ENCODE data around the gene SPO11.

The SPO11 gene

DNA sequence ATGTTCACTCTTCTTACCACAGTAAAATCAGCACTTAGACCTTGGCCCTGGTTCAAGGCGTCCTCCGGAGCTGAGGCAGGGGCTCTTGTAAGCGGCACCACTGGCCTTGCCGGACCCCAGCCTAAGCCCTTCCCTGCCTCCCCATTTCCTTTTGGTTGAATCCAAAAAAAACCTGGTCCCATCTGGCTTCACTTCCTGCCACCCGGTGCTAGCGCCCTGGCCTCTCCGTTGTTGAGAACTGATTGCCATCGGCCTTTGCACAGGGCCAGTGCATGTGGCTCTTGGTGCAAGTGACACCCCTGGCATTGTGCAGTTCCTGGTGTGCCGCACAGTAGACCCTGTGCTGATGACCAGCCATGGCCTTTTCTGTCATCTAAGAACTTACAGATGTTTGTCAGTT, 42.6 kb downstream of the SPO11 start:
- H3K4me3 ChIP-seq (ENCODE audit: low read length): no peak overlapping the region
- TF ChIP-seq ZNF274 (IDR thresholded peaks at IDR 0.05; ENCODE audit: low read depth, low read length): no peak

DNA sequence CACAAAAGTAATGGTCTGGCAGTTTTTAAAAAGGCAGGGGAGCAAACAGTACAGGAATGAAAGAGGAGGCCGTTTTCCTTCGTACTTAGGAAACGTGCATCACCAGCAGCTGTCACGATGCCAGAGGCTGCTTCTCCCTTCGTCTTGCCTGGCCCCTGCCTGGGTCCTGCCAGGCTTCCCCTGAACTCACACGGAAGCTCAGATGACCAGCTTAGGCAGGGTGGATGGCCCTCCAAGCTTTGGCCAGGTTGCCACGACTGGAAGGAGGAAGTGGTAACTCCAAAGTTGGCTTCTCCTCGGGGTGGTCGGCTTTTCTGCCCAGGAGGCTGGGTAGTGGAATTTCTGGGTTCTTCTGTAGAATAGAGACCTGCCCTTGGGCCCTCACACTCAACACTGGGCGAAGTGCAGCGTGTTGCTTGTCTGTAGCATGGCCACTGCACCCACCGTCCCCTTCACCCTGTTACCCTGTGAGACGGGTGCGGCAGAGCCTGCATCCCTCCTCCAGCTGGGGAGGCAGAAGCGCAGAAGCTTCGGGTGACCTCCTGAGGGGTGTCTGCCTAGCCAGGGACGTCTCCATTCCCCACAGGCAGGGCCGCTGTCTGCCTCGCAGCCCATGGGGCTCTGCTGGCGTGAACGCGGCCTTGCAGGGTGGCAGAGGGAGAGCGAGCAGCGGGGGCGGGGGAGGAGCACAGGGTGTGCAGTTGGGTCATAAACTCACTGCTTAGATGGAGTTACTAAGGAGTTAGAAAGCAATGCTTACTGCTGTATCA, 43.2 kb downstream of the SPO11 start:
- no peak for TF ChIP-seq ZNF274 (IDR thresholded peaks at IDR 0.05; ENCODE audit: low read depth, low read length)
- H3K4me3 ChIP-seq (ENCODE audit: low read length): no peak overlapping the region

DNA sequence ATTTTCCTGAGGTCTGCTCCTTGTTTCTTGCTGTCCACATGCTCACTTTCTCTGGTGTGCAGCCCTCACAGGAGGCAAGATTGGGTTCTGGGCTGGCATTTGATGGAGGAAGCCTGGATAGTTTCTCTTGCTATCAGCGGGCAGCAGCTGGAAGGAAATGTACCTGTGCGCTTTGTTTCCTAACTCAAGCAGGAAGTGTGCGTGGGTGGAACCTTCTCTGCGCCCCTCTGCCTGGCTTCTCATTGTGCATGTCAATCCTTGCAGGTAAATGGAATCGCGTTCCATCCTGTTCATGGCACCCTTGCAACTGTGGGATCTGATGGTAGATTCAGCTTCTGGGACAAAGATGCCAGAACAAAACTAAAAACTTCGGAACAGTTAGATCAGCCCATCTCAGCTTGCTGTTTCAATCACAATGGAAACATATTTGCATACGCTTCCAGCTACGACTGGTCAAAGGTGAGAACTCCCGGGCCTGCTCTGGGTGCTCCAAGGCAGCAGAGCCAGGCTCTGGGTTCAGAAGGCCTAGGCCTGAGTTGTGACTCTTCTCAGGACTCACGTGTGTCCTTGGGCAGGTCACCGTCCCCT, 44.8 kb downstream of the SPO11 start:
- no peak for TF ChIP-seq ZNF274 (IDR thresholded peaks at IDR 0.05; ENCODE audit: low read depth, low read length)
- no peak overlapping the region for H3K4me3 ChIP-seq (ENCODE audit: low read length)

DNA sequence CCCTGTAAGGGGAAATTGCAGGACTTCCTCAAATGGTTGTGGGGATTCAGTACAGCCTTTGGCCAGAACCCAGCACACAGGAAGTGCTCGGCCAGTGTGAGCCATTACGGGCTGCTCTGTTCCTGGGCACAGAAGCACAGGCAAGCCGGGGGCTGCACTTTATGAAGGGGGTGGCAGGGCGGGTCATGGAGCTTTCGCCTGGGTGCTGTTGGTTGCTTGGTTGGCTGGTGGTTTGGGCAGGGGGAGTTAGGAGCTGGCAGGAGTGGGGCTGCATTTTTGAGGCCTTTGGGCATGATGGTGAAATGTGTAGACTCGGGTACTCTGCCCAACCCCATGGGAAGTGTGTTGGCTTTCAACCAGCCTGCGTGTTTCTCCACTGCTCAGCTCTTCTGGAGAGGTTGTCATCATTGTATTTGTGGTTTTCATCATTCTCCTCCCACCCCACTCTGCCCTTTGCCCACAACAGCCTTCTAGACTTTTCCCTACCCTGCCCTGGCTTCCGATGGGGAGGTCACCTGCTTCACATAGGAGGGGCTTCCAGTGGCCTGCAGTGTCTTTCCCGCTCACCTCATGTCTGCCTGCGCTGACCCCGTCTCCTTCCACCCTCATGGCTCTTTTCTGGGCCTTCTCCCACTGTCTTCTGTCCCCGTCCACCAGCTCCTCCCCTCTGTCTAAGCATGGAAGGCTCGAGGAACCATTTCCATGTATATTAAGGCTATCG, 45.5 kb downstream of the SPO11 start:
- TF ChIP-seq ZNF274 (IDR thresholded peaks at IDR 0.05; ENCODE audit: low read depth, low read length): no peak
- H3K4me3 ChIP-seq (ENCODE audit: low read length): no peak overlapping the region

DNA sequence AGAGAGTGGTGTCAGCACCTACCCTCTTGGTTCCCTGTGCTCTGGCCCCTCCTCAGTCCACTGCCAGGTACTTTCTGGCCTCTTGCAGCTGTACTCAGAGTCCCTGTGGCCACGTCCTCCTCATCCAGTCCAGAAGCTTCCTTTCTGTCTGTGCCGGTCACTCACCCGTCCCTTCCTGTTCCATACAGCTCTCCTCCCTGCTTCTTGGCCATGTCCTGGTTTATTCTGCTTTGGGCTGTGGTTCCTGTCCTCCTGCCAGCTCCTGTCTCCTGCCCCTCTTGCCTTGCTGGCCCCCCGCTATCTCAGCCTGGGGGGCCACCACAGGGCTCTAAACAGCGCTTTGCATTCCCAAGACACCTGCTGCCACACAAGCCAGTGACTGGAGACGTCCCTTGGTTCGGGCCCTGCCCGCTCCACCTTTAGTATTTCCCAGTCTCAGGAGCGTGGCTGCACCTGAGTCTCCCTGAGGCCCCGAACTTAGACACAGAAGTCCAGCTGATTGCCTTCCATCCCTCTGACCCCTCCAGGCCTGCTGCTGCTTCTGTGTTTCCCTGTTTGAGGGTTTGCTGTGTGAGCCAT, 46.1 kb downstream of the SPO11 start:
- no peak overlapping the region for H3K4me3 ChIP-seq (ENCODE audit: low read length)
- TF ChIP-seq ZNF274 (IDR thresholded peaks at IDR 0.05; ENCODE audit: low read depth, low read length): no peak

DNA sequence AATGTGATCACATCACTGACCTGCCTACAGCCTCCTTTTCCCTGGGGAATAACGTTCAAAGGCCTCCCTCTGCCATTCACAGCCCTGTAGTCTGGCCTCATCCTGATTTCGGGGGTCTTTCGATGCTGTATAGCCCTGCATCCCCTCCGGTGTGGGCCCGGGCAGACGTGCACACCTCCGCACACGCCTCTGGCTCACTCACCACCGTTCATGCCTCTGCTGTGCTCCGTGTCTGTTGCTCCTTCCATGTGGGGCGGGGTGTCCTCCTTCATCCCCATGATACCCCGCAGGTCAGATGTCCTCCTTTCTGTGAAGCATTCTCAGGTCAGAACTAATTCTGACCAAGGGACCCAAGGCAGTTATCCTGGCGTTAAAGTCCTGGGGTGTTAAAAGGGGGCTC, 47.7 kb downstream of the SPO11 start:
- no peak for TF ChIP-seq ZNF274 (IDR thresholded peaks at IDR 0.05; ENCODE audit: low read depth, low read length)
- no peak overlapping the region for H3K4me3 ChIP-seq (ENCODE audit: low read length)

DNA sequence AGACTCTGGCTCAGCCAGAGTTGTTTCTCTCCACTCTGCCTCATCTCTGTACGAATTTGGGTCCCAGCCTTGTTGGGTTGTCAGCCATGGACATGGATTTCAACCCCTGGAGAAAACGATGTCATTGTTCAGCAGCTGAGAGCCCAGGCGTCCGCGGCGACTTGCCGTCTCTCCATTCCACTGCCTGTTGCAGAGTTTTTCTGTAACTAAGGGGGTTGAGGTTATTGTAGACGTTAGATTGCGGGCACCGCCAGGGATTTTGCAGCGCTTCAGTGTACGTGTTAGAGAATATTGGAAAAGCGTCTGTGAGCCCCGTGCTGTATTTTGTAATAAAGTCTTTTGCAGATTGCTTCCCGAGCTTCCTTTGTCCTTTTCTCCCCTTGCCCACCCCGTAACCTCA, 48.5 kb downstream of the SPO11 start:
- TF ChIP-seq ZNF274 (IDR thresholded peaks at IDR 0.05; ENCODE audit: low read depth, low read length): no peak
- no peak overlapping the region for H3K4me3 ChIP-seq (ENCODE audit: low read length)

DNA sequence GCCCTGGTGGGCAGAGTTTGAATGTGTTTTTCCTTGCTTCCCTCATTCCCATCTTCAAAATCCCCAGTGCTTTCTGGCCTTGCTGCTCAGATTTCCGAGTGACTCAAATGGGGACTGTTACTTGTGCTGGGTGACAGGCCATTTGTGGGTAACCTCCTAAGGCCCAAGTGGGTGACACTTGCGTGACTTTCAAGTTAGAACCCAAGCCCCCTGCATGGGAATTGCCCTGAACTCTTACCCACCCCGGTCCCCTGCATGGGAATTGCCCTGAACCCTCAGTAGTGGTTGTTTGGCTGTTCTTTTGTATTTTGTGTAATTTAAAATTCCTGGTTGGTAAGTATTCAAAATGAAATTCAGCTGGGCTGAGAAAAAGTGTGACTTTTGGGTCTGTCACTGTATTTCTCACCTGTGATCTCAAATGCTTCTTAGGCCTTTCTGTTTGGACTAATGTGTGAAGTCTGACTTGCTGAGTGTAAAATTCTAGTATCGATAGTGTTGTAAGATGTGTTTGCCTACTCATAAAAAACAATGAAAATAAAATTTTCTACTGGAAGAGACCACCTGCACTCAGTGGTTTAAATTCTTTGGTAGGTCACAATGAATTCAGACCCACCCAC, 49.2 kb downstream of the SPO11 start:
- no peak for TF ChIP-seq ZNF274 (IDR thresholded peaks at IDR 0.05; ENCODE audit: low read depth, low read length)

DNA sequence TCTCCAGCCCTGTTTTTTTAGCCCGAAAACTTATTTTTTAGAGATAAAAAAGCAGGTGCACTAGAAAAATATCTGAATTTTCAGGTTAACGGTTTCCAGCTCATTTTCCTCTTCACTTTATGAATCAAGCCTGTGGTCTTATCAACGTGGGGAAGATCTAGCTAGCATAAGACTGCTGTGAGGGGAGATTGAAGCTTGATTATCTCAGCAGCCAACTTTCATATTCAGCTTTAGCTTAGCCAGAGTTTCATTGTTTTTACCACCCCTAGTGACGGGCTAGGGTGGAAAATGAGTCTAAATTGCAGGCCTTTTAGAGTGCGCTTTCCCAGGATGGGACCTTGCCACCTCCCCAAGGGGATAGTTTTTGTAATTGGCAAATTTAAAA, 49.7 kb downstream of the SPO11 start:
- no peak for TF ChIP-seq ZNF274 (IDR thresholded peaks at IDR 0.05; ENCODE audit: low read depth, low read length)
- H3K4me3 ChIP-seq (ENCODE audit: low read length): no peak overlapping the region

More for the DNA sequence above, 49.2 kb downstream of the SPO11 start:
- H3K4me3 ChIP-seq (ENCODE audit: low read length): no peak overlapping the region

DNA sequence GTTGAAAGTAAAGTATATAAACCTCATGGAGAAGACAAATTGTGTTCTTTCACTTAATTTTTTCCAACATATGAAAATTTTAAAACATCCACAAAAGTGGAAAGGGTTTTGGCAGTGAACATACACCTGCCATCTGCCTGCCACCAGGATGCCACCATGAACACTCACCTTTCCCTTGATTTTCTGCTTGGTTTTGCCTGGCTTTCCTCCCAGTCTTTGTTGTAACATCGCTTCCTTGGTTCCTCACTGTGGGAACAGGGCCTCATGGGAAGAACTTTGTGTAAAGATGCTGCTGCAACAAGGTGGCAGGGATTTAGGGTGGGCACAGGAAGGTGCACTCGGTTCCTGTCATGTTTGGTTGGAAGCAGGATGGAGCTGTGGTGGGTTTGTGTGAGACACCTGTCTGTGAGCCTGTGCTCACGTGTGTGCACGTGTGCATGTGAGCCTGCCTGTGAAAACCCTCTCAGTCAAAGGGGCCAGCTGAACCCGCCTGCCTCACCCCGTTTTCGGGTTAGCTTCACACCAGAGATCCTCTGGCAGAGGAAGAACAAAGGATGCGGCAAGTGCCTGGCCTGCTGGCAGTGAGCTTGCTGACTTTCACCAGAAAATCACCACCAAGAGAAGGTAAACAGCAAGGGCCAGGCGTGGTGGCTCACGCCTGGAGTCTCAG, 50.6 kb downstream of the SPO11 start:
- no peak overlapping the region for H3K4me3 ChIP-seq (ENCODE audit: low read length)
- TF ChIP-seq ZNF274 (IDR thresholded peaks at IDR 0.05; ENCODE audit: low read depth, low read length): no peak

DNA sequence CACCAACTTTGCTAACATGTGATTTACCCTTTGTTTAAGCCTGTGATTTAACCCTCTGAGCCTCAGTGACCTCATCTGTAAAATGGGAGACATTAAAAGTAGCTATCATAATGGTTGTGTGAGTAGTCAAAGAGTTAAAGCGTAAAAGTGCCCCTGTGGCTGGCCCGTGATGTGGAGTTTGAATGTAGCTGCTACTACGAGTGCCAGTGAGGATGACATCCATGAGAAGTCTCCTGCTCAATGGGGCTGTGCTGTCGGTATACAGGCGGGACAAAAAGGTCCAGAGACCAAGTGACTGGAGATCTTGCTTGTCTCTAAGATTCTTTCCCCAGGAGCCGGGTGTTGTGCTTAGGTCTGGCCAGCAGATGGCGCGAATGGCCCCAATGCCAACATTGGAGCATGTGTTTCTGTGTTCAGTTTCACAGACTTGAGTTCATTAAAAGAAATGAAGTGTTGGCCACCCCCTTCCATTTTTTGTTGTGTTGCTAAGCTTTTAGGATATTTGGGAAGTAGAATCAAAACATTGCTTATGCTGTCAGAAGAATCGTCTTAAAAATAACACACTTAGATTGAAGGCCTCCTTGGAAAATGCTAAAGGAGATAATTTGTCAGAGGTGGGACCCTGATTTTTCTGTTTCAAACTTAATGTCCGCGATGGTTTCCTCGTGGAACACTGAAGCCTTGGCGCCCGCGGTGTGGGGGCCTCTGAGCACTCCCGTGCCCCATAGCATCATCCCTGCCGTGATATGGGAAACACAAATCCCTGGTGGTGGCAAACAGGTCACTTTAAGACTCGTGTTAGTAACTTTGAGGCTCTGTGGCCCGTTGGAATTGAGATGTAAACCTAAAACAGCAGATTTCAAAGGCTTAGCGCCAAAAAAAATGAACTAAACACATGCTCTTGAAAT, 52.2 kb downstream of the SPO11 start:
- no peak for TF ChIP-seq ZNF274 (IDR thresholded peaks at IDR 0.05; ENCODE audit: low read depth, low read length)

DNA sequence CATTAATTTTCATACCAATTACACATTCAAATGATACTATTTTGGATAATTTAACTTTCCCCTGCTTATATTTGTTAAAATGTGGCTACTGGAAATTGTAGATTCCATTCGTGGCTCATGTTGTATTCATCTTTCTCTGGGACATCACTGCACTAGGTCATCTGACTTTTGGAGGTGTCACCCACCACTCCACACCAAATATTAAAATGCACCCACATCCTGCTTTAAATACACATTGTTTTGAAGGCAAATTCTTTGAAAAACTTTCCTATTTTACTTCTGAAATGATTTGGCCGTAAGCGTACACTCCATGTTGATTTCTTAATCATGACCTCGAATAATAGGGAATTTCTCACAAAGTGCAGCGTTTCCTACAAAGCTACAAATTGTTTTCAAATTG, 52.9 kb downstream of the SPO11 start:
- no peak for TF ChIP-seq ZNF274 (IDR thresholded peaks at IDR 0.05; ENCODE audit: low read depth, low read length)
- H3K4me3 ChIP-seq (ENCODE audit: low read length): no peak overlapping the region

More for the DNA sequence above, 52.2 kb downstream of the SPO11 start:
- H3K4me3 ChIP-seq (ENCODE audit: low read length): no peak overlapping the region
